ENCODE data around the gene IL3. TPM values are rescaled to one million over a fixed set of nuclear protein-coding genes. Genes with fewer than 3 reads are reported as not detected.

Gene IL3
- total and polyA plus RNA-seq, 2 of the 4 experiments (the other 2 are of a cell fraction) = not detected

GRCh38 chr5:132070460-132071337, 10.2 kb downstream of the IL3 start:
- Histone ChIP-seq H2AK9ac (replicated peaks; ENCODE audit: low read depth, low read length, poor library complexity) (peak overlapping the region; percentile 44), H3K4ac (ENCODE audit: low read depth, low read length) (peak overlapping the region; percentile 71), H3K9ac (ENCODE audit: low read depth, low read length) (no peak overlapping the region), H2BK20ac (ENCODE audit: low read depth, low read length) (peak overlapping the region; percentile 39; the same call in 1 of the 2 replicates), H3K18ac (ENCODE audit: low read depth, low read length) (no peak overlapping the region), H2BK15ac (ENCODE audit: low read depth, low read length) (peak overlapping the region; percentile 55; the same call in 2 of the 3 replicates), H3K27me3 (ENCODE audit: control insufficient read depth, insufficient read depth, low read length) (no peaks in the 10 kb centered on the region), H4K20me1 (ENCODE audit: insufficient read depth, low read length) (no peaks in the 10 kb centered on the region), H2BK120ac (ENCODE audit: low read depth, low read length) (peak overlapping the region; percentile 72), H3K4me1 (ENCODE audit: control insufficient read depth, insufficient read depth, low read length) (peaks cover 10% of the 10 kb centered on the region), H3K23ac (ENCODE audit: low read depth, low read length) (0 out of 2 replicates have a peak overlapping the region, but pooled peaks have one; percentile 0), H2AK5ac (ENCODE audit: low read depth, low read length) (peak overlapping the region; percentile 0; the same call in 1 of the 2 replicates), H4K8ac (ENCODE audit: low read depth in 2 of 2, low read length in 2 of 2) (no peak overlapping the region), H3K4me3 (ENCODE audit: insufficient read depth, low read depth, low read length) (no peak overlapping the region), H3K9me3 (ENCODE audit: control insufficient read depth, insufficient read depth, low read length) (no peaks in the 10 kb centered on the region), H2AFZ (replicated peaks; ENCODE audit: low read length, poor library complexity) (peak overlapping the region; percentile 55), H3K79me1 (ENCODE audit: low read depth in 1 of 2, low read length in 2 of 2) (no peaks in the 10 kb centered on the region), H3K27ac (ENCODE audit: insufficient read depth, low read length) (no peak overlapping the region), H2BK5ac (ENCODE audit: low read depth, low read length, poor library complexity, severe bottlenecking) (no peak overlapping the region), H4K5ac (ENCODE audit: low read depth, low read length) (no peak overlapping the region; the same call in 1 of the 2 replicates), H4K91ac (ENCODE audit: insufficient read depth, low read depth, low read length) (peak overlapping the region; percentile 68), H3K14ac (replicated peaks; ENCODE audit: low read depth, low read length) (peak overlapping the region; percentile 58; the same call in 1 of the 2 replicates), H3K36me3 (ENCODE audit: control insufficient read depth, insufficient read depth, low read length) (no peaks in the 10 kb centered on the region), H3K4me2 (ENCODE audit: low read depth, low read length) (no peak overlapping the region), H3K56ac (ENCODE audit: extremely low read depth, insufficient read depth, low read length) (no peak overlapping the region), H3K9me1 (ENCODE audit: insufficient read depth, low read length) (peaks cover 8% of the 10 kb centered on the region; the same call in 1 of the 2 replicates)
- POLR2A ChIA-PET (ENCODE audit: unreplicated experiment) = no interaction called here
- intact Hi-C loops (cut with micrococcal nuclease) (no loop called here), dilution Hi-C loops (cut with HindIII; ENCODE audit: low sequenced_read_pairs, unreplicated experiment) (no loop called here), in situ Hi-C loops (cut with MboI; ENCODE audit: low sequenced_read_pairs) (no loop called here)
- ATAC-seq (ENCODE audit: low read depth) = peak; percentile 75
- BruUV-seq (replicated peaks) = no TSS peak
- DNase-seq = peak; percentile 84
- 50% methylated on average over 6 of the region's 13 CpGs; no CpG with 5 or more reads in 1 of the 2 experiments for WGBS, 2 experiments (ENCODE audit: extremely low coverage in 2 of 2, insufficient read length in 1 of 2)
- CTCF ChIA-PET = no interaction called here
- TF ChIP-seq POLR2A (IDR thresholded peaks at IDR 0.05; ENCODE audit: low read depth, low read length) (no peak), CHD1 (IDR thresholded peaks at IDR 0.05; ENCODE audit: low read depth, low read length) (no peak), FOS (IDR thresholded peaks at IDR 0.05; ENCODE audit: low read depth, low read length) (peak; percentile 37; the same call in 1 of the 2 replicates), MAZ (IDR thresholded peaks at IDR 0.05; ENCODE audit: borderline replicate concordance, low read depth, low read length) (0 out of 2 replicates have a peak, but pooled peaks have one; percentile 37), RAD21 (IDR thresholded peaks at IDR 0.05; ENCODE audit: low read length) (0 out of 2 replicates have a peak, but pooled peaks have one; percentile 10), SMC3 (IDR thresholded peaks at IDR 0.05; ENCODE audit: low read depth, low read length) (no peak), RCOR1 (IDR thresholded peaks at IDR 0.05; ENCODE audit: insufficient replicate concordance, low read length) (no peak), CEBPB (IDR thresholded peaks at IDR 0.05; ENCODE audit: low read depth, low read length) (peak; percentile 18; the same call in 1 of the 2 replicates), CTCF (conservative IDR thresholded peaks at IDR 0.05; ENCODE audit: low read depth, low read length) (no peak), BHLHE40 (IDR thresholded peaks at IDR 0.05; ENCODE audit: low read depth, low read length) (no peak), RFX5 (IDR thresholded peaks at IDR 0.05; ENCODE audit: low read depth, low read length) (no peak), MXI1 (IDR thresholded peaks at IDR 0.05; ENCODE audit: borderline replicate concordance, low read depth, low read length) (no peak), NFE2L2 (IDR thresholded peaks at IDR 0.05; ENCODE audit: low read depth, low read length) (peak; percentile 64), MAFK (IDR thresholded peaks at IDR 0.05; ENCODE audit: low read depth, low read length) (peak; percentile 73)
- TF ChIP-seq, protein P1, sequence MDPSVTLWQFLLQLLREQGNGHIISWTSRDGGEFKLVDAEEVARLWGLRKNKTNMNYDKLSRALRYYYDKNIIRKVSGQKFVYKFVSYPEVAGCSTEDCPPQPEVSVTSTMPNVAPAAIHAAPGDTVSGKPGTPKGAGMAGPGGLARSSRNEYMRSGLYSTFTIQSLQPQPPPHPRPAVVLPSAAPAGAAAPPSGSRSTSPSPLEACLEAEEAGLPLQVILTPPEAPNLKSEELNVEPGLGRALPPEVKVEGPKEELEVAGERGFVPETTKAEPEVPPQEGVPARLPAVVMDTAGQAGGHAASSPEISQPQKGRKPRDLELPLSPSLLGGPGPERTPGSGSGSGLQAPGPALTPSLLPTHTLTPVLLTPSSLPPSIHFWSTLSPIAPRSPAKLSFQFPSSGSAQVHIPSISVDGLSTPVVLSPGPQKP (IDR thresholded peaks at IDR 0.05; ENCODE audit: borderline replicate concordance, low read depth, low read length) = no peak
